ENCODE data around the gene LPAR5.
A peak's percentile ranks its signal among the peaks of the same experiment; 100 is the strongest.

Gene LPAR5
- total RNA-seq: 5.3 to 5.7 reads per million in 2 donors

GRCh38 chr12:6635856-6636531 lies at the start of gene LPAR5:
TSS of gene LPAR5 (minus strand) at chr12:6635959. CDS start at chr12:6621248, 14,711 bp downstream.
- no peak for DNase-seq

DNA sequence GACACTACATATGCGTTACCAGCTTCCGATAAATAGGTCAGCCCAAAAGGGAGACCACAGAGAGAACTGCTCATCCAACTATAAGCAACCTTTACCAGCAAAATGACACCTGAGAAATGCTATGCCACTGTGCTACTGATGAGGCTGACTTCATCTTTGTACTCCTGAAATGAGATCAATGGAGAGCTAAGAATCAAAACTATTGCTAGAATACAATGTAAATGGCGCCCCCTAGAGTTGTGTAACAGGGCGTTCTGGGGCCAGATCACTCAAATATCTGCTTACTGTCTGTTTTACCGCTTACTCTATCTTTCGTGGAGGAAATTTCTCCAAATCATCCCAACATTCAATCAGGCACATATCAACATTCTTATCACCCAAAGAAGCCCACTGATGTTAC lies 48.9 kb upstream of the LPAR5 start:
- DNase-seq: peak; percentile 15

- no peak for DNase-seq
These were observed 41.2 kb upstream of the LPAR5 start for GRCh38 chr12:6676962-6677361.

DNA sequence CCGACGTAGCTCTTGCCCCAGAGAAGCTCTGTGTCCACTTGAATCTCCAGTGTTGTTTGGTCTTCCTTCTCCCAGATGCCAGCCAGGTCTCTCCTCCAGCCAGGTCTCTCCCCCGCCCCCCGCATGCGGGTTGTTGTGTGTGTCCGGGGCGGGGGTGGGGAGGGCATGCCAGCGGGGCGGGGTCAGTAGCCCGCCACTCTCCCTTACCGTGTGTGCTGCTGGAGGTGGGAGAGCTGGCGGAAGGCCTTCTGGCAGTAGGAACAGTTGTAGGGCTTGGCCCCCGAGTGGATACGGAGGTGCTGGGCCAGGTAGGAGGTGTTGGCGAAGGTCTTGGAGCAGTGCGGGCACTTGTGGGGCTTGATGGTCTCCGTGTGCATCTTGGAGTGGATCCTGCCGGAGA lies 36.4 kb upstream of the LPAR5 start:
- DNase-seq: no peak

GRCh38 chr12:6667559-6668210 lies 31.9 kb upstream of the LPAR5 start:
- no peak for DNase-seq

DNA sequence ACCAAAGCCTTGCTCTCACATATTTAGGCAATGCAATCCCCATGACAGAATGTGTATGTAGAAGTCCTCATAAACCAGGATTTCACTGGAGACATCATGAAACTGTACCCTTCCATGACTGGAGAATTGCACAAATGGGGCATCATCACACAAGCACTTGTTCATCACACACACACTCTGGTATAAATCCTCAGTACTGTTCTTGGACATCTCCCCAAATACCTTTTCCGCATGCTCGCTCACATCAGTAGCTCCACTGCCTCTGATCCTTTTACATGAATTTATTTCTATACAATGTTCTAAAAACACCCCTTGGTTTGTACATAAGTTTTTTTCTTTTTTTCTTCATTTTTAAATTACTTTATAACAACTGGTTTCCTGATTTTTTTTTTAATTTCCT lies 30.5 kb upstream of the LPAR5 start:
- DNase-seq: no peak

DNA sequence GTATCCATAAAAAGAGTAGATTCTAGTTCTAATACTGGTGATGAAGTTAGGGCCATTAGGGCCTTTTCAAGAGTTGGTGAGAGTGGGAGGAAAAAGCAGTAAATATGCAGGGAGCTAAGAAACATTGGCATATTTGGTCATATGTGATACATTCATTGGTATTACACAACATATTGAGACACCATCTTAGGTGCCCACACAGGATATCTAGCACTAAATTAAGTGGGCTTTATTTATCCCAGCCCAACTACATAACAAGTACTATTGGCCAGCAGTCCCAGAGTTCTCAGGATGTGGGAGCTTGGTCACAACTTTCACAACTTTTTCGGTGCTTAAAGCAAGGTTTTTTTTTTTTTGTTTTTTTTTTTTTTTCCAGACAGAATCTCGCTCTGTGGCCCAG lies 29.1 kb upstream of the LPAR5 start:
- DNase-seq: no peak

GRCh38 chr12:6662906-6663742 lies 27.4 kb upstream of the LPAR5 start, which contains the start of gene ING4:
TSS of gene ING4 (minus strand) at chr12:6663119. CDS start at chr12:6663101, 18 bp downstream.
- DNase-seq: peak; percentile 92

DNA sequence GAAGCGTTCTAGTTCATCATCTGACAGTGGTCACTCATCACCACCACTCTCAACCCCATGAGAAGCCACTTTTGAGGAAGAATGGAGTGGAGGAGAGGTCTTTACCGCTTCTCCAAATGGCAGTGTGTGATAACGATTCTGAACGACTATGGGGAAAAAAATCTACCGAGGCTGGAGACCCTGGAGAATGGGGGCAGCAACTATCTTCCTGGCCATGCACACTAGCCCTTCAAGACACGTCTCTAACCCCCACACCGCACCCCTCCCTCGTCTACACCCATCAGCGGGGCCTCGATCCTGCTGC lies 26.8 kb upstream of the LPAR5 start:
- no peak for DNase-seq

DNA sequence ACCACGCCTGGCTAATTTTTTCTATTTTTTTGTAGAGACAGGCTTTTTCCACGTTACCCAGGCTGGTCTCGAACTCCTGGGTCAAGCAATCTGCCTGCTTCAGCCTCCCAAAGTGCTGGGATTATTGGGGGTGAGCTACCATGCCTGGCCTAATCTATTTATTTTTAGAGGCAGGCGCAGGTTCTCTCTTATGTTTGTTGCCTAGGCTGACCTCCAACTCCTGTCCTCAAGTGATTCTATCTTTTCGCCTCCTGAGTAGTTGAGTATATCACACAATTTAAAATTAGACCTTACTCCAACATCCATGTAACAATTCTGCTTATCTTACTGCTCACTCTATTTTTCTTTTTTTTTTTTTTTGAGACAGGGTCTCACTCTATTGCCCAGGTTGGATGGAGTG lies 18.2 kb upstream of the LPAR5 start:
- no peak for DNase-seq

GRCh38 chr12:6653342-6653741 lies 17.6 kb upstream of the LPAR5 start:
- no peak for DNase-seq

- no peak for DNase-seq
These were observed 16.6 kb upstream of the LPAR5 start for GRCh38 chr12:6652391-6652790.

DNA sequence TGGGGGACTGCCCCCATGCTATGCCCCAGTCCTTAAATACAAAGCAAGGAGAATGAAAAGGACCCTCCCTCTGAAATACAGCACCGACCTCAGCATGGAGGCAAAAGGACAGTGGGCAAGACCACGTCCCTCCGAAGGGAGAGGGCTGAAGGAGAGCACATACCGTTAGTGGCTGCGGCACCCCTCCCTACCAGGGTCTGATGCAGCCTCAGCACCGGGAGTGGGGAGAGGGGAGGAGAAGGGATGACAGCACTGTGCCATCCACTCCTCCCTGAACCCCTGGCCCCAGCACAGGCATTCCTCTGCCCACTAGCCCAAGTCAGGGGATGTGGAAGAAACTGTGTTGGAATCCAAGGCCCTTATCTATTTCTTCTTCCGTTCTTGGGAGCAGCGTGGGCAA lies 15.1 kb upstream of the LPAR5 start:
- DNase-seq: no peak

DNA sequence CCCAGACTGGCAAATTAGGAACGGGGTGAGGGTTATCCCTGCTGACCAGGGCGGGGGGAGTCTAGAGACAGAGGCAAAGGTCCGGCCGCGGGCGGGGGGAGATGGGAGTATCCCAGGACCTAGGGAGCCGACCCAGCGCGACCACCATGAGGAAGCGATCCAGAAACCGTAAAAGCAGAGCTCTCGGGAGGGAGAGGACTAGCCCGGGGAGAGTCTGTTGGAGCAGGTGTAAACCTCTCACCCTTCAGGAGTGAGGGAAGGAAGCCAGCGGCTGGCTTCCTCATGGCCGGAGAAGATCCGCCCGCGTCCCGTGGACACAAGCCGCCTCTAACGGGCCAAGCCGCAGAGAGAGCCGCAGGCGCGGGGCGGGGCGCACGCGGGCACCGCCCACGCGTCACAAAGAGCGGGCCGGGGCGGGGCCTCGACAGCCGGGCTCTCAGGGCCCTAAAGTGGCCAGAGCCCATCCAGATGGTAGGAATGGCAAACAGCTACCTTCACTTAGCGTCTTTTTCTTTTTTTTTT lies 11.4 kb upstream of the LPAR5 start, which contains the start of gene ACRBP:
Gene ACRBP, minus strand, starts transcription at position 350 of the 522 bp plus-strand sequence. Its CDS starts 66 bp downstream, at position 284.
- DNase-seq: no peak

DNA sequence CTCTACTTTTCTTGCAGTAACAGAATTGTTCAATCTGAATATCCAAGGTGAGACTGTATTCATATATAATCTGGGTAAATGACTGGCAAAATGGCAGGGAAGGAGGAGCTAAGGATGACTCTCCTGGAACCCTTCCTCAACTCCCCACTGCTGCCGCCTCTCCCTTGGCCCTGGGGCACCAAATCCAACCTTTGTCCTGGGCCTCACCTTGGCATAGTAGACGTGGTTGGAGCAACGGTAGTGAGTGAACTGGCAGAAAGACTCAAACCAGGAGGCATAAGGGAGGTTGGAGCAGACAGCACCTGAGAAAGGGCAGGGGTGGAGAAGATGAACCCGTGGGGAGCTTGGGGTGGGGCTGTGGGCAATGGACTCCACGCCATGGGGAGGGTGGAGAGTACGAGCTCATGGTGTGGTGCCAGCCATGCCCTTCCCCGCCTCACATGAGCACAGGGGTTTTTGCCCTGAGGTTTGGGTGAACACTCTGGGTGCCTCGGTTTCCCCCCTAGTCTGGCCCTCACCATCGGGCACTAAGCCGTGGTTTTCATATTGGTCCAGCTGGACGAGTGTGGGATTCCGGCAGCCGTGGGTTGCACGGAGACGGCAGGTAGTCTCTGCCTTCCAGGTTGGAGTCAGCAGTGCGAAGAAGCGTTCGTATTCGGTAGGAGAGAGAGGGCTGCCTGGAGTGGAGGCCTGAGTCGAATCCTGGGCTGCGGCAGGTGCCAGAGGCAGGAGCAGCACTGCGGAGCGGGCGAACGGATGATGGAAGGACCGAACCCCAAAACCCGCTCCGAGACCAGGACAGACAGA lies 10.7 kb upstream of the LPAR5 start:
- no peak for DNase-seq

DNA sequence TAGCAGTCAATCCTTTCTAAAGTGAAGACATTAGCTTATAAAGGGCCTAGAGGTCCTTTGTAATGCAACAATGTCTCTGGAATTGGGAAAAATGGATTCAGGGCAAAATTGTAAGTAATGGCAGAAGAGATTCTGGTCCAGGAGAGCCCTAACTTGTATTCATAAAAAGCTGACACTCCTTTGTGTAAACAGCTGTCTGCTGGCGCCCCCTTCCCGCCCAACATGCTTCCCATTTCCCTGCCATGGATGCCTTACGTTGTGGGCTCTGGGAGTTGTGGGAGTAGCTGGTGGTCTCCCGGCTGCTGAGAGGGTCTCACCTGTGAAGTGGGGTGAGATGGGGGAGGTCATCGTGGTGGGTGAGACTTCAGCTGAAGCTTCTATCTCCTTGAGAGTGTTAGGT lies 9.1 kb upstream of the LPAR5 start:
- DNase-seq: no peak

DNA sequence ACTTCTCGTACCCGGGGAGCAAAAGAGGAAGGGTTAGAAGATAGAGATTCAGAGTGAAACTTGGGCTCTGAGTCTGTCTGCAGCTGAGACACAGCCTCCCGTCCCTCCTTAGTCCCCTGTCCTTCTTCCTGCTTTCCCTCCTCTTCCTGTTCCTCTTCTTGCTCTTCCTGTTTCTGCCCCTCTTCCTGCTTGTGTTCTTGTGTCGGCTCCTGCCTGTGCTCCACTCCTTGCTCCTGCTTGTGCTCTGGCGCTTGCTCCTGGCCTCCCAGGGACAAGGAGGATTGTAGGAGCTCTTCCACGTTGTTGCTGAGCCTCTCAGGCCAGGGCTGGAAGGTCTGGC lies 8.5 kb upstream of the LPAR5 start:
- DNase-seq: no peak

DNA sequence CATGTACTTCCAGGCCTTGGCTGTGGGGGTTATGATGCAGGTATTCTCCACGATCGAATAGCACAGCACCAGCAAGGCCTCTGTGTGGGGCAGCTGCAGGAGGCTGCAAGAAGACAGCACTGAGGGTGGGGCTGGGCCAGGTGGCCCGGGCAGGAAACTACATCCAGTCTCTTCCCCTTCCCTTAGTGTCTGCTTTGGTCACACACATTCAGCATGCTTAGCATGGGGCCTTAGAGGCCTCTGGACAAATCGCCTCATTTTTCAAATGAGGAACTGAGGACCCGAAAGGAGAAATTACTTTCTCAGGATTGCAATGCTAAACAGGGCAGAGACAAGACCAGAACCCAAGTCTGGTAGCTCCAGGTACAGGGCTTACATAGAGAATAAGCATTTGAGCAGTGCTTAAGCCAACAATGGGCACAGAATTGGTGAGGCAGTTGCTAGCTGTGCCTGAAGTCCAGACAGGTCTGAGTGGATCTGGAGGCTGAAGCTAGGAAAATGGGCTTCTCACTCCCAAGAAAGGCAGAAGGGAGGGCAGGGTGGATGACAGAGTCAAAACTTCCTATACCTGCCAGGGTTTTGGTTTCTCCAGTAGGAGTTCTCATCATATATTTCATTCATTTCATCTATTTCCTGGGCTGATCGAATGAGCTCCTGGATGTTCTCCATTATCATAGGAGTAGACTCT lies 8.0 kb upstream of the LPAR5 start:
- no peak for DNase-seq

DNA sequence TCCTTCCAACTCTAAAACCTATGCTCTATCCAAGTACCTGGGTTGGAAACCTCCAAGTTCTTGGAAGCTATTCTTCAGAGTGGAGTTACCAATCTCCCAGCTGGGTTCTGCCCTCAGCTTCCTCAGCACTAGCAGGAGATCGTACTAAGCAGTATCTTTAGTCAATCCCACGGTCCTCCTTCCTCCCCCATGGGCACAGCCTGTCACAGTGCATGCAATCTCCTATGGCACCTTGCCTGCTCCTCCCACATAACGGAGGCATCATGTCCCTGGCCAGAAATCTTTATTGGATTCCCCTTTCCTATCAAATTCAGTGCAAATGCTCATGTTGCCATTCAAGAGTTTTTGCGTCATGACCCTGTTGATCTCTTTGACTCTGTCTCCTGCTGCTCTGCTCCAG lies 5.4 kb upstream of the LPAR5 start:
- DNase-seq: no peak

DNA sequence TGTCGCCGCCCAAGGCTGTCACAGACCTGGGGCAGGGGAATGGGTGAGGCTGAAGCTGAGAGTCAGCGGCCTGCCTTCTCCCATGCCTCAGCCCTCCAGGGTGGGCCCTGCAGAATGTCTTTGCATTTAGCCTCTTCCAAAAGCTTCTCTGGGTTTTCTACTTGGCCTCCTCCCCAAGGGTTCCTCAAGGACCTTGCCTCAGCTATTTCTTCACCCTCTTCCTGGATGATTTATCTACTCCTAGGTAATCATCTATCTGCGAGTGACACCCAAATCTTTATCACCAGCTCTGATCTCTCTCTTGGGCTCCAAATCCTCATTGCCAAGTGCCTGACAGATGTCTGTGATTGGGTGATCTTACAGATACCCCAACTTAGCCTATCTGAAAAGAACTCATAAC lies 4.7 kb upstream of the LPAR5 start:
- no peak for DNase-seq

GRCh38 chr12:6639151-6639801 lies 3.5 kb upstream of the LPAR5 start:
- no peak for DNase-seq

- DNase-seq: no peak
These were observed 2.5 kb upstream of the LPAR5 start for GRCh38 chr12:6638305-6638704.
